Measurements from ENCODE around the gene KCTD6.
A peak's percentile ranks its signal among the peaks of the same experiment; 100 is the strongest.

KCTD6 gene

DNA sequence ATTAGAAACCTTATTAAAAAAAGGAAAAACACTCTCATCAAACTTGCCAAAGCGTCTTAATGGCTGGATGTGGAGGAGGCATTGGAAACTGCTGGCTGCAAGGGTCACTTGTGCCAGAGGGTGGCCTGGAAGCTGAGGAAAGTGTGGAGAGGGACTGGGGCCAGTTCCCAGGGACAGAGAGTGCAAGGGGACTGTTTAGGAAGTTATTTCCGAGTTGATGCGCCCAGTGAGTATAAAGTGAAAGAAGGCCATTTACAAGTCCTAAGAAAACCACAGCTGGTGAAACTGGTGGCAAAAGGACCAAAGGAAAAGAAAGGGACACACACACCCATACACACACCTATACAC lies 7.2 kb upstream of the KCTD6 start:
- DNase-seq, result no peak
- intact Hi-C loops (cut with DNase I), result no loop called here

DNA sequence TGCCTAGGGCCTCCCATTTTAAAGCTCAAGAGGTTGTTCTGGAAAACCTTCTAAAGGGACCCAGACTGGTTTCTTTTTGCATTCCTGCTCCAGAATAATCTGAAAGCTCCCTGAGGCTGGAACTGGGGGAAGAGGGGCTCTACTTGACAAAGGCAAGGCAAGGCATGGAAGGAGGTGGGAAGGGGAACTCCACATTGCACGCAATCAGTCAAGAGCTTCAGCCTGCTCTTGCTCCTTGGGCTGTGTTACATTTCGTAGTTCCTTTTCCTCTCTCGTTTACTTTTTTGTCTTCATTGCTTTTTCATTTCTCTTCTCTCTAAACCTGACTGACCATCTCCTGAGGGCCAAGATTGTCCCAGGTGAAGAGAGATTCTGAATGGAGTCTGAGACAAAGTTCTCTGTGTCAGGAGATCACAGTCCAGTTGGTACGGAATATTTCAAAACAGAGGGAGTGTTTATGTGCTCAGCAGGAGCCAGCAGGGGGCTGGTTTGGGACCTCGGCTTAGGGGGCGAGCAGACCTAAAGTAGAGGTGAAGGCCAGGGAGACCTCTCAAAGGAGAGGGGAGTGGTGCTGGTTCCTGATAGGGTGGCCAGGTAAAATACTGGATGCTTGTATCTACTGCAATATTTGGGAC lies 6.0 kb upstream of the KCTD6 start:
- DNase-seq, result no peak
- intact Hi-C loops (cut with DNase I), result no loop called here

DNA sequence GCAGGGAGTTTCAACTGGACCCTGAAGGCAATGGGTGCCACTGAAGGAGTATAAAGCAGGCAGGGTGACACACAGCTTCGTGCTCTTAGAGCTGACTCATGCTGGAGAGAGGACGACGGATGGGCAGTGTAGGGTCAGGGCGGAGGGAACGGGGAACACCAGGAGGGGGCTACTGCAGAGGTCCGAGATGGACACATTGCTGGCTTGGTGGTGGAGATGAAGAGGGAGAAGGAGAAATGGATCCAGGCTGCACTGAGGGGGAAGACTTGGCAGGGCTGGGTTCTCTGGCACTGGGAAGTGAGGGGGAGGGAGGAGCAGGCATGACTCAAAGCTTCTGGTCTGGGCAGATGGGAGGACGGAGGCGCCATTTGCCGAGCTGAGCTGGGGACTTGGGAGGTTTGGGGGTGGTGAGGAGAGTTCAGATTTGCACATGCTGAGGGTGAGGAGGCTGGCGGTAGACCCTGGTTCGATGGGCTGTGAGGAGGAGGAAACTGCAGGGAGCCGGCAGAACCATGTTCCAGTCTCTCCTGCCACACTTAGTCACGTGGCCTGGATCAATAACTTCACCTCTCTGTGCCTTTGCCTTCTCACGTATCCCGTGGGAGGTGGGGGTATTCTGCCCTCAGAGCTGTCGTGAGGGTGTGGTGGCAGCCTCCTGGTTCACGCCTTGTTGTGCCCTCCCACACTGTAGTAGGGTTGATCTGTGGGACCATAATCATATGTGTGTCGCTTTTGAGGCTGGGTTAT lies 4.6 kb upstream of the KCTD6 start:
- DNase-seq, result peak in 9 of 10 donors; percentile 53 to 95 (median 75)
- intact Hi-C loops (cut with DNase I), result no loop called here

DNA sequence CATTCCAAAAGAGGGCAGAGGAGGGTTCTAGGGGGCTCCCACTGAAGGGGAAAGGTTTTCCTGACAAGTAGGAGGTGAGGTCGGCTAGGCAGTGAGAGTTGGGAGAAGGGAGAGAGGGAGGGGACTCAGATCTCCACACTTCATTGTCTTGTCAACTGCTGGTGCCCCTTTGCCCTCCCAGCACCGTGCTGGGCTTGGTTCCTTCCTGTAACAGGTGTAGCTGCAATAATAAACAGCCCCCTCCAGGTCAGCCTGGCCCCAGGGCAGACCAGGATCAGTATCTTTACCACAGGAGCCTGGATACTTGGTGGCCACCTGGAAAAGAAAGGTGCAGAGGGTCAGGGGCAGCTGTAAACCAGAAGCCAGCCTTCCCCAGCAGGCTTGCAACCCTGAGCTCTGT lies 2.9 kb upstream of the KCTD6 start:
- intact Hi-C loops (cut with DNase I), result no loop called here
- no peak for DNase-seq

DNA sequence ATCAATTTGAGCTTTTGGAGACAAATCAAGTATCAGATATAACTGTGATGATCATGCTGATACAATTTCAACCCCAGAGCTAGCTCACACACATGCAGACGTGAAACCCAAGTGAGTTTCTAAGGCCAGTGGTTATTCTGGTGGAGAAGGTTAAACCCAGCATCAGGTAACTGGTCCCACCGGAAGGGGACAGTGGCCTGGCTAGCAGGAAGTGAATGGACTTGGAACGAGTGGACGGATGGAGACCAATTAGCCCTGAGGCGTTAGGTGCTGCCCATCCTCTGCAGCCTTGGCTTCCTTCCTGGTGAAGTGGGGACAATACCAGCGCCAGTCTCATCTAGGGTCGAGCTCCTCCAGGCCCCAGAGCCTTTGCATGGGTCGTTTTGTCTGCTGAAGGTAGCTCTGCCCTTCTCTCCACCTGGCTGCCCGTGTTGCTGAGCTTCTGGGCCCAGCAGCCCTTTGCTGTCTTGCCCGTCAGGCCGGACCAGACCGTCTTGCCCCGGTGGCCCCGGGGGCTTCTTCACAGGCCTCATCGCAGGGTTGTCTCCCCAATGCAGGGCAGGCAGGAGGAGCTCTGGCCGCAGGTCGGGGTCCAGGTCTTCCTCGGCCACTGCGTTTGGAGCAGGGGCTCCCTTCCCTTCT lies 915 bp upstream of the KCTD6 start:
- peak in 4 of 10 donors; percentile 16 to 84 (median 49) for DNase-seq
- intact Hi-C loops (cut with DNase I), result loop anchor here (2.0 kb wide), 2 partner anchors 42 to 56 kb away; no protein-coding TSS in a partner anchor

DNA sequence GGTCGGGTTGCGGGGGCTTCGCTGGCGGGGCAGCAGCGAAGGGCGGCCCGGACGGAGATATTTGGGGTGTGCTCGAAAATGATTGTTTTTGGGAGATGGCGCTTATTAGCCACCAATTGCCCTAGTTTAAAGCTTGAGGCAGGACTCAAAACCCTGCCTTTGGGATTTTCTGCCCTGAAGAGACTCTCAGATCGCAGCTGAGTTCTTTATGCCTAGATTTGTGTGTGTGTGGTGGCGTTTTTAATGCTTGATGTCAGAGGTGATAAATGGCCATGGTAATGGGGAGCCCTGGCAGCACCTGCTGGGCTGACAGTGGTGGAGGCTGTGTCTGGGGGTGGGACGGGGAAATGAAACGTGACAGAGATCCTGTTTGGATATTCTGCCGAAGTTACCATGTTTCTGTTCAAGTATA lies 604 bp downstream of the KCTD6 start:
- intact Hi-C loops (cut with DNase I), result loop anchor here (2.0 kb wide), 2 partner anchors 158 to 186 kb away; partner anchors contain the start of genes HTD2 and RPP14
- DNase-seq, result no peak

DNA sequence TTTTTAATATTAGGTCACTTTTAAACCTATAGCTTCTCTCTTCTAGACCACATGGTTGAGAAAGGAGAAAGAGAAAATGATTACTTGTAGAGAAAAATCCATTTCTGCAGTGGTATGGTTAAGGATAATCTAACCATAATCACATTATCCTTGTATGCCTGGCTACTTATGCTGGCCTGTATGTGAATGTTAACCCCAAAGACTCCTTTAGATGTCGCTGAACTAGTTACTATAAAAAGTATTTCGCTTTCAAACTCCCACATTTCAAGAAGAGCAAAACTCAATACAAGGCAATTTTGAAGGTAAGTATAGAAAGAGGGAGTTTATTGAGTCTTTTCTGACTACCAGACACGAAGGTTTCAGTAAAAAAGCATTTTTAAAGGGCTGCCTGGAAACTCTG lies 2.2 kb downstream of the KCTD6 start:
- DNase-seq, result no peak
- intact Hi-C loops (cut with DNase I), result no loop called here

DNA sequence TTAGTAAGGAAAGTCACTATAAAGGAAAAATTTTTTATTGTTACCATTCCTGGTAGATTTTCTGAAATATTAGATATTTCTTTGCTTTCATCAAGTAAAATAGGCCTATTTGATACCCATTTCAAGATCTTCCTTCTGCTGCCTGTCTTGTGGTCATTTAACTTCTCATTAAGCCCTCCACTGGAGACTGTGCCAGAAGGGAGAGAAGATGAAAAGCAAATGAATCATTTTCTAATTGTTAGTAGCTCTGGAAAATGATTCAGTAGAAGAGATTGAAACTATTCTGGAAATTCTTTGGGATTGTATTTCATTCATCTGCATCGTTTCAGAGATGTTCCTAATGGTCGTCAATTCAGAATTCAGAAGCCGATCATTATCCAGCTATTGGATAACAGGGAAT lies 3.2 kb downstream of the KCTD6 start:
- intact Hi-C loops (cut with DNase I), result no loop called here
- no peak for DNase-seq

DNA sequence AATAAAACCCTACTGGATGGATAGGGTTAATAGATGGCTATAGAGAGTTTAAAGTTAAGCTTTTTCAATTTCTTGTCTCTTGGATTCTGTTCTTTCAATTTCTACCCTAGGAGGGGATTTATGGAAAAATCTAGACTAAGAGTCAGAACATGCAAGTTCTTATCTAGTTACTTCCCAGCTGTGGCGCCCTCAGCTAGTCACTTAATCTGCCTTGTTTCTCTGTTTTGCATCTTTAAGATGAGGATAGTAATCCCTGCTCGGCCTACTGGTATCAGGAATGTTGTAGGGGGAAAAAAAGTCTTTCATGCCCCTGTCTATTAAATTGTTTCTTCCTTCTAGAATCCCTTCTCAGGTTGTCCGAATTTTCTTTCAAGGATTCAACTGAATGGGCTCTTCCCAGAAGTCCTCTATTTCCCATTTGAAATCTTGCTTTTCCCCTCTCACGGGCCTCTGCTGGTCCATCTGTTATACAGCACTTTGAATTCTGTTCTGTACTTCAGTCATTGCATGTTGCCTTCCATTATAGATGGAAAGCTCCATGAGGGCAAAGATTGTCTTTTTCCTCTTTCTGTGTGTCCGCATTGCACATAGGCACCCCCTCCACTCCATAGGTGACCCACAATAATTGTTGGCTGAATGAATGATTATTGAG lies 4.4 kb downstream of the KCTD6 start:
- intact Hi-C loops (cut with DNase I), result no loop called here
- no peak for DNase-seq

DNA sequence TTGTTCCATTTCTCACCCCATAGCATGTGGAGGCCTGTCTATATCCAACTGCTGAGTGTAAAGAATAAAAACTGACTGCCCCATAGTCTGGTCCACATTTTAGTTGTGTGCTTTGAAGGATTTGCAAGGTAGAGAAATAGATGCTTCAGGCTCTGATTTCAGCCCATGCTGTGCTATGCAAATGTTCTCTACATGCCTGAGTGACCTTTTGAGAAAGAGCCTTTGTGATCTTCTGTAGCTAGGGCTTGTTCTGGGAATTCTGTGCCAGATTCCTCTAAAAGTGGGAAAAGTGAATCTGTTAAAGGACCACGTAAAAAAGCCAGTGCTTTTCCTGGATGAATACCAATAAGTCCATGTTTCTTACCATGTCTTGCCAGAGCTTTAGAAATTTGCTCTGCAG lies 5.2 kb downstream of the KCTD6 start:
- DNase-seq, result no peak
- intact Hi-C loops (cut with DNase I), result no loop called here

DNA sequence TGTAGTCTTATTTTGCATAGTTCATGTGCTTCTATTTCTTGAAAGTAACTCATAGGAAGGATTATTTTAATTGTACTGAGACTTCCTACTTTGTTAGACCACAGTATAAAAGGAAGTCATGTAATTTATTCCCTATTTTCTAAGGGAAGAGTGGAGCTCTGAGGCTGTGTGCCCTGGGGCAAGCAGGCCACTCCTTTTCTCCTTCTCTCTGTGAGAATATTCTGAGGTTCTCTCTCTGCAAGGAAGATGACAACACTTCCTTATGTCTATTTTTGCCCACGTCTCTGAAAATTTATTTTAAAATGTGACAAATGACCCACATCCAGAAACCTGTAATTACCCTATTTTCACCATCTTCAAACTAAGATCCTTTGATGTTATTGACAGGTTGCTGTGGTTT lies 11.0 kb downstream of the KCTD6 start:
- DNase-seq, result no peak
- intact Hi-C loops (cut with DNase I), result no loop called here

DNA sequence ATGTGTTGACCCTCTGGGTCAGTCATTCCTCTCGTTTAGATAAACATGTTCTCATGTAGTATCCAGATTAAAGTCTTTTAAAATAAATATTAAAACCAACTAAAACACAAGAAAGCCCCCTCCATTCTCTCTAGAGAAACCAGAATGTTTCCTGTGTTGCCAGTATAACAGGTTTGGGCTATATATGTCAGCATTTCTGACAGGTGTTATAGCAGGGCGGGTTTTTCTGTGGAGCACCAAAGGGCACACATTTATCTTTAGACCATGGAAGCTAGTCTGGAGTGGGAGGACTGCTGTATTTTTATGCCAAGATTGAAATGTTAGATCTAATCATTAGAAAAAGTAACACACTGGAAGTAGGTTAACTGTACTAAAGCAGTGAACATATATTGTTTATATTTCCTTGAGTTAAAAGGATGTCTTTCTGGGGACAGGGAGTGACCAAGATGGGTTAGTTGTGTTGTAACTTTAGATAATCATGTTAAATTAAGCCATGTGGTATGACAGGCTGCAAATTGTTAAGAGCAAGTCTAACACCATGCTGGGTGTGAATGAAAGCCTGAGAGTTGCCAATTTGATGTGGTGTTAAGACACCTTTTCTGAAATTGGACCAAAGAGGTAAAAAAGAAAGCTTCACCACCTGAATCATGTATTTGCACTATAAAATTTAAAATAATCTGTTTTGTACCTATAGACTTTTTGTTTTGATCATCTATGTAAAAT lies 15.6 kb downstream of the KCTD6 start:
- intact Hi-C loops (cut with DNase I), result no loop called here
- DNase-seq, result no peak

DNA sequence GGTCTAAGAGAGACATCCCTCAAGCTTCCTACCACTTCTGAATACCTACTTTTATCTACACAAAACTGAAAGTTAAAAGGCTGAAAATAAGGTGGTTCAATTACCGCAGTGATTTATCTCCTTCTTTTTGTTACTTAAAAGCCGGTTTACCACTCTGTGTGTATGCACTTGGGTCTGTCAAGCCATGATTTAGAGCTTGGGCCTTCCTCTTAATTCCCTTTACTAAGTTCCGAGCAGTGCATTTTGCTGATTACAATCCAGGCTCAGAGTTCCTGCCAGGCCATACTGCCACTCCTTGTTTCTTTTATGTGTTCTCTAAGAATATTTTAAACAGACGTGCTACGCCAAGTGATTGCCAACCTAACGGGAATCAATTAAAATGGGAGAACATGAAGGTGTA lies 16.5 kb downstream of the KCTD6 start:
- intact Hi-C loops (cut with DNase I), result no loop called here
- DNase-seq, result no peak

DNA sequence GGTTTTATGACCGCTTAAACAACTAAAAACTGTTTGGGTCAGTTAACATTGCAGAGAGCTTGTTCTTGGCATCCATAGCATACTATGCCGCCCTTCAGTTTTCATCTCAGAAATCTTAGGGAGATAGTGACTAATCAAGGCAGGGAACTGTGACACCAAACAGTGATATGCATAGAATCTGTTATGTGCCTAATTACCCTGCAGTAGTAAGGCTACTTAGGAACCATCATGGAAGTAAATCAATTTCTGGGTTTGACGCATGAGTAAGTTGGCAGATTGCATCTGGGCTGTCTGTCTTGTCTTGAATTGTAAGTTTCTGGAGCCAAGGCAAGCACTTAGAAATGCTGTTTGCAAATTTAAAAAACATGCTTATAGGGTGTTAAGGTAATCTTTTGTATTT lies 22.5 kb downstream of the KCTD6 start:
- intact Hi-C loops (cut with DNase I), result no loop called here
- no peak for DNase-seq

DNA sequence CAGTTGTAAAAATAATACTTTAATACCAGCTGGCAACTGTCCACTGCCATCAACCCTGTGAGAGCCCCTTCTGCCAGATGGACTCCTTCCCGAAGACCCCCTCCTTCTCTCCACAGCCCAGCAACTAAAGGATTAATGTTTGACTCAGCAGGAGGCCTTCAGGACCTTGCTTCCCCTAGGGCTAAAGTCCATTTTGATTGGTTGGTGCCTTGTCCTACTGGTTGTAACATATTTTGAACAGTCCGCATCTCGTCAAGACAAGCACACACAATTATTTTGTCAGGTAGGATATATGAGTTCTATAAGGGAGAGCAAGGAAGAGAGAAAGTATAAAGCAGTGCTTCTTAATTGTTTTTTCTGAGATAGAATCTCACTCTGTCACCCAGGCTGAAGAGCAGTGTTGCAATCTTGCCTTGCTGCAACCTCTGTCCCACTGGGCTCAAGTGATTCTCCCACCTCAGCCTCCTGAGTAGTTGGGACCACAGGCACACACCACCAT lies 26.4 kb downstream of the KCTD6 start:
- intact Hi-C loops (cut with DNase I), result no loop called here

DNA sequence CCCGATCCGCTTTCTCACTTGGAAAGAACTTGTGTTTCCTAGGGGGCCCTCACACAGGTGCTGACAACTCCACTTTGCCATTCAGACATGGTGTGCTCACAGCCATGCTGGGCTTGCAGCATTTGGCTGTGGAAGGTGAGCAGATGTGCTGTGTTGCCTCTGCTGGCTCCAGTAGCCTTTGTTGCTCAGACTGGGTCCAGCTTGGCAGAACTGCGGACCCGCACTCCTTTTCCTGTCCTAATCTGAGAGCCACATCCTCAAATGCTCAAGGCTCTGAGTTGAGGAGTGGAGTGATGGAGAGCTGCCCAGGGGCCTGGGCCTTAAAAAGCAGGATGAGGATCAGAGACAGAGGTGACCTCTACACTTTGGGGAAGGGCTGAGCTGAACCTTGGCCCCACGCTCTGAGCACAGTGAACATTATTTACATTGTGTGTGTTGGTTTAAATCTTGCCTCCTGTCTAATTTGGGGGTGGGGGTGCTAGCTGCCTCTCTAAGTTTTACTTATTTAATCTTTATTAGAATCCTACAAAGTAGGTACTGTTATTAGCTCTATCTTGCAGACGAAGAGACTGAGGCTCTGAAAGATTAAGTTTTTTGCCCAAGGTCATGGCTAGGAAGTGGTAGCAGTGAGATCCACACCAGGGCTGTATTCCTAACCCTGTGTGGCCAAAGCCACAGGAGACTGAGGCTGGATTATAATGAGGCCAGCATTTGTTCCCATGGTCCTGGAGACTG lies 27.9 kb downstream of the KCTD6 start:
- no peak for DNase-seq
- intact Hi-C loops (cut with DNase I), result no loop called here

More for the DNA sequence above, 26.4 kb downstream of the KCTD6 start:
- DNase-seq, result no peak

DNA sequence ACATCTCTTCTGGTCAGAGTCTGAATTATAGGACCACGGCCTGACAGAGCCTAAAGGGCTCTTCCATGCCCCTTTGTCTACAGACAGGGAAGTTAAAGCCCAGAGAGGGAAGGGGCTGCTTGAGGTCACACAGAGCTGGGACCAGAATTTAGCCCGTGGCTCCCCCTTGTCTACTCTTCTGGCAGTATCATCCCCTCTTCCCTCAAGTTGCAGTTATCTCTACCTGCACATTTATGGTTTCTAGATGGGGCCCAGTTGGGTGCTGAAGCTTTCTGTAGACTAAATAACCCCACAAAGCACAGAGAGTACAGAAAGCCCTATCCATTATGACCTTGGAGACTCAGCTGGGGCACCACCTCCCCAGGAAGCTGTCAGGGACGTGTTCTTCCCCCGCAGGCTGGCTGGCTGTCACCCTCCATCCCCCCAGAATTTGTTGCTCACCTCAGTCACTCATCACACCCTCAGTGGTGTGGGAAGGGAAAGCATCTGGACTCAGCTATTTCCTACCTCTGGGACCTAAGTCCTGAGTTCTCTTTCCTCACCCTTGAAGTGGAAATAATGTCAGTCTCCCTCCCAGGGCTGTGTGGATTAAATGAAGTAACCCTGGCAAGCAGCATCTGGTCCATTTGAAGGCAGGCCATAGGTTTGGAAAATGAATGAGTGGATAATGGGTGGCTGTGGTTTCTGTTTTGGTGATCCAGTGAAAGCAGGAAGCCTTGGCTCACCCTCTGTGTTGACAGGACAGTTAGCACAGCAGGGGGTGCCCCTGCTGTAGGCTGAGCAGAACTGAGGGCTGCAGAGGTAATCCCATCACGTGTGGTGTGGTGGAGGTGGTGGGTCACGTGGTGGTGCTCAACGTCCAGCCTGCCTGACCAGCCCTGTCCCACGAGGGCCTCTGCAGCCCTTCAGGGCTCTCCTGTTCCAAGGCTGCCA lies 28.8 kb downstream of the KCTD6 start:
- intact Hi-C loops (cut with DNase I), result no loop called here
- DNase-seq, result no peak

DNA sequence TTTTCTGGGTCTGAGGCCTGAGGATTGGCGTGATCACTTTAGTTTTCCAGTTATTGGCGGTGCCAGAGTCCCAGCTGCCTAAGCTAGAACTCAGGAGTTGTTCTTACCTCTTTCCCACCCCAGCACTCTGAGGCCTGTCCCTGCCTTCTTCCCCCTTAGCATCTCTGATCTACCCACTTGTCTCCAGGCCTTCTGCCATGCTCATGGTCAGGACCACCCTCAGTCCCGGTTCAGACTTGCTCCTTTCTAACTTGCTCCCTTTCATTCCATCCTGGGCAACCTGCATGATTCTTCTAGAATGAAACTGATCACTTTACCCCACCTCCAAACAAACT lies 29.4 kb downstream of the KCTD6 start:
- intact Hi-C loops (cut with DNase I), result no loop called here
- DNase-seq, result no peak
